OCI-LY7 (cell line): Measurements from ENCODE around the gene KRT86. TPM values are rescaled to one million over a fixed set of nuclear protein-coding genes. Genes with fewer than 3 reads are reported as not detected.

Source experiments
- BruUV-seq: library from RNA; stranded (reverse); fragments of 400-500 nt; replicated peaks from 2 replicates; lab custom pipeline; 2021; lab: Mats Ljungman, UMichigan
- CTCF ChIA-PET: fragments of 300-600 bp; sonication (Branson Sonifier 250); formaldehyde crosslinking; loops from one replicate; lab custom pipeline; 2022; ENCODE audit warnings: antibody characterized with exemption; ENCODE audit not compliant: unreplicated experiment; lab: Charles Lee
- POLR2A ChIA-PET: fragments of 300-600 bp; sonication (Branson Sonifier 250); formaldehyde crosslinking; loops from one replicate; lab custom pipeline; 2022; ENCODE audit warnings: antibody characterized with exemption; lab: Charles Lee
- DNase-seq: peaks from one replicate; pipeline ENCODE4 v3.0.0-alpha.2; 2015; ENCODE audit warnings: low spot score
- H2AFZ ChIP-seq: fragments of 200-600 bp; sonication (generic), shearing (Covaris generic); 2 replicates; pipeline ENCODE4 v1.6.1; 2014; ENCODE audit warnings: mild to moderate bottlenecking, antibody characterized with exemption, low read length, moderate library complexity
- H3K27ac ChIP-seq: fragments of 200-600 bp; sonication (generic); 2 replicates; pipeline ENCODE4 v1.5.1; 2014; ENCODE audit warnings: mixed run types, low read depth, mild to moderate bottlenecking, moderate library complexity, low read length, inconsistent platforms; ENCODE audit not compliant: poor library complexity, severe bottlenecking
- H3K36me3 ChIP-seq: fragments of 200-600 bp; sonication (generic); 2 replicates; pipeline ENCODE4 v1.6.1; 2014; ENCODE audit warnings: mild to moderate bottlenecking, antibody characterized with exemption, low read length, moderate library complexity, mixed read lengths; ENCODE audit not compliant: insufficient read depth
- H3K4me1 ChIP-seq: fragments of 200-600 bp; sonication (generic); 2 replicates; pipeline ENCODE4 v1.5.1; 2014; ENCODE audit warnings: mild to moderate bottlenecking, low read length; ENCODE audit not compliant: insufficient read depth, poor library complexity, severe bottlenecking
- H3K4me2 ChIP-seq: fragments of 200-600 bp; sonication (generic); 2 replicates; pipeline ENCODE4 v1.6.1; 2014; ENCODE audit warnings: mild to moderate bottlenecking, low read length
- H3K4me3 ChIP-seq: fragments of 200-600 bp; sonication (generic); 2 replicates; pipeline ENCODE4 v1.5.1; 2014; ENCODE audit warnings: mild to moderate bottlenecking, low read depth, low read length; ENCODE audit not compliant: poor library complexity, severe bottlenecking
- H3K79me2 ChIP-seq: fragments of 200-600 bp; sonication (generic); 2 replicates; pipeline ENCODE4 v1.6.1; 2016; ENCODE audit warnings: low read depth, mild to moderate bottlenecking, low read length, moderate library complexity, mixed read lengths; ENCODE audit not compliant: insufficient read depth
- H3K9me2 ChIP-seq: fragments of 200-600 bp; sonication (generic); 2 replicates; pipeline ENCODE4 v1.6.1; 2016; ENCODE audit warnings: mild to moderate bottlenecking, low read length, mixed read lengths; ENCODE audit not compliant: insufficient read depth
- H3K9me3 ChIP-seq: fragments of 200-600 bp; sonication (generic); 2 replicates; pipeline ENCODE4 v1.6.1; 2014; ENCODE audit warnings: mild to moderate bottlenecking, mixed run types, low read length, mixed read lengths
- H4K20me1 ChIP-seq: fragments of 200-600 bp; sonication (generic); 2 replicates; pipeline ENCODE4 v1.6.1; 2014; ENCODE audit warnings: mild to moderate bottlenecking, antibody characterized with exemption, low read length, moderate library complexity, mixed read lengths; ENCODE audit not compliant: insufficient read depth
- EZH2phosphoT487 ChIP-seq: fragments of 200-600 bp; sonication (generic); IDR thresholded peaks from 2 replicates; pipeline ENCODE4 v1.6.1; 2018; ENCODE audit warnings: low read depth, borderline replicate concordance, mild to moderate bottlenecking, mixed run types, antibody characterized with exemption, low read length, moderate library complexity, mixed read lengths
- intact Hi-C: fragments of 100-400 bp; cut with micrococcal nuclease; formaldehyde crosslinking; loops from one replicate; pipeline ENCODE4 v1.10.0; 2022; ENCODE audit not compliant: unreplicated experiment
- total RNA-seq, 2 experiments: library from RNA; depleted of rRNA in 1 of 2; stranded (reverse); fragments of >200 nt in 1 of 2; shearing (Covaris generic) in 1 of 2; gene quantifications; 2 replicates each; pipeline ENCODE4 v1.2.3, GENCODE V29; 2014 to 2022
- TF ChIP-seq, protein P1 (sequence below): fragments of 200-600 bp; sonication (generic); conservative IDR thresholded peaks from 2 replicates; pipeline ENCODE4 v1.5.1; 2014; ENCODE audit warnings: mild to moderate bottlenecking, antibody characterized with exemption, low read length, moderate library complexity, mixed read lengths

KRT86 gene
- total RNA-seq, 2 experiments from 2014 or later, result not detected

DNA sequence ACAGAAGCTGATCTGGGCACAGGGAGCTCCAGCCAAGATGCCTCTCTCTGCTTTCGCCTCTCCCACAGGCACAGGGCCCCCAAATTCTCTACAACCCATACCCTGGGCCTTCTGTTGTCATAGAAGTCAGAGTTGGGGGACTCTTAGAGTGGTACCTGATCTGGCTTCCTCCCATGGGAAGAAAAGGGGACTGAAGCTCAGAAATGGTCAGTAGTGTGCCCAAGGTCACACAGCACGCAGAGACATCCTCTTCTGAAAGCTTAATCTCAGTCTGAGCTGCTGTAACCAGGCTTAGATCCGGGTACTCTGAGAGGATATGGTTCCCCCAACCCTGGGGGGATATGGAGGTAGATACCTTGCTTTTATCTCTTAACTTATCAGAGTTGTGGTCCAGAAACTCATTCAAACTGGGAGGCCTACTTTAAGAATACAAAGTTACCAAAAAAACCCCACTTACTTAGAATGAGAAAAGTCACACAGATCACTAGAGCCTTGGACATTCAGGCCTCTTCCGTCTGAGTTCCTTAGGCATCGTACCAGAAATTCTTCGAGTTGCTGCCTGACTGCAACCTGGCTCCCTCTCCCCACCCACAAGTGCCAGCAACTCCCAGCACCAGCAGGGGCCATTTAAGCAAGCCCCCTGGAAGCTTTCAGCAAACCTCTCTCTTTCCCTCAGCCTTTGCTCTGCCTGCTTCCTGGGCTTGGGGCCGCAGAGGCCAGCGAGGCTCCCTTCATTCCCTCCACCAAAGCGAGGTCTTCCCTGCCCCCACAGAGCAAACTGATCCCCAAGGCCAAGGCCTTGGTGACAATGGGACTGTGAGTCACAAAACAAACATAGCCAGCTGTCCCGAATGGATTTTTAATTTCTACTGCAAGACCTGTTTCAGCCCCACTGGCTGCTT, 27.5 kb upstream of the KRT86 start:
- H3K36me3 ChIP-seq, result no peaks in the 10 kb centered on the region
- no peak overlapping the region for H3K4me2 ChIP-seq
- ChIA-PET POLR2A (interaction anchor here (0.6 kb wide), 1 partner anchor 21 kb away, joined by 3 read pairs; no protein-coding TSS in a partner anchor), CTCF (no interaction called here)
- H3K27ac ChIP-seq, result no peak overlapping the region
- BruUV-seq, result no TSS peak
- H3K79me2 ChIP-seq, result no peaks in the 10 kb centered on the region
- intact Hi-C loops, result no loop called here
- no peak overlapping the region for H3K4me3 ChIP-seq
- no peaks in the 10 kb centered on the region for H3K9me2 ChIP-seq
- no peak for DNase-seq
- no peaks in the 10 kb centered on the region for H3K4me1 ChIP-seq
- TF ChIP-seq EZH2phosphoT487, result no peak
- TF ChIP-seq, protein P1, sequence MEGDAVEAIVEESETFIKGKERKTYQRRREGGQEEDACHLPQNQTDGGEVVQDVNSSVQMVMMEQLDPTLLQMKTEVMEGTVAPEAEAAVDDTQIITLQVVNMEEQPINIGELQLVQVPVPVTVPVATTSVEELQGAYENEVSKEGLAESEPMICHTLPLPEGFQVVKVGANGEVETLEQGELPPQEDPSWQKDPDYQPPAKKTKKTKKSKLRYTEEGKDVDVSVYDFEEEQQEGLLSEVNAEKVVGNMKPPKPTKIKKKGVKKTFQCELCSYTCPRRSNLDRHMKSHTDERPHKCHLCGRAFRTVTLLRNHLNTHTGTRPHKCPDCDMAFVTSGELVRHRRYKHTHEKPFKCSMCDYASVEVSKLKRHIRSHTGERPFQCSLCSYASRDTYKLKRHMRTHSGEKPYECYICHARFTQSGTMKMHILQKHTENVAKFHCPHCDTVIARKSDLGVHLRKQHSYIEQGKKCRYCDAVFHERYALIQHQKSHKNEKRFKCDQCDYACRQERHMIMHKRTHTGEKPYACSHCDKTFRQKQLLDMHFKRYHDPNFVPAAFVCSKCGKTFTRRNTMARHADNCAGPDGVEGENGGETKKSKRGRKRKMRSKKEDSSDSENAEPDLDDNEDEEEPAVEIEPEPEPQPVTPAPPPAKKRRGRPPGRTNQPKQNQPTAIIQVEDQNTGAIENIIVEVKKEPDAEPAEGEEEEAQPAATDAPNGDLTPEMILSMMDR, result no peak
- H4K20me1 ChIP-seq, result no peaks in the 10 kb centered on the region; the same call in 1 of the 2 replicates
- no peak overlapping the region for H2AFZ ChIP-seq
- H3K9me3 ChIP-seq, result no peaks in the 10 kb centered on the region

DNA sequence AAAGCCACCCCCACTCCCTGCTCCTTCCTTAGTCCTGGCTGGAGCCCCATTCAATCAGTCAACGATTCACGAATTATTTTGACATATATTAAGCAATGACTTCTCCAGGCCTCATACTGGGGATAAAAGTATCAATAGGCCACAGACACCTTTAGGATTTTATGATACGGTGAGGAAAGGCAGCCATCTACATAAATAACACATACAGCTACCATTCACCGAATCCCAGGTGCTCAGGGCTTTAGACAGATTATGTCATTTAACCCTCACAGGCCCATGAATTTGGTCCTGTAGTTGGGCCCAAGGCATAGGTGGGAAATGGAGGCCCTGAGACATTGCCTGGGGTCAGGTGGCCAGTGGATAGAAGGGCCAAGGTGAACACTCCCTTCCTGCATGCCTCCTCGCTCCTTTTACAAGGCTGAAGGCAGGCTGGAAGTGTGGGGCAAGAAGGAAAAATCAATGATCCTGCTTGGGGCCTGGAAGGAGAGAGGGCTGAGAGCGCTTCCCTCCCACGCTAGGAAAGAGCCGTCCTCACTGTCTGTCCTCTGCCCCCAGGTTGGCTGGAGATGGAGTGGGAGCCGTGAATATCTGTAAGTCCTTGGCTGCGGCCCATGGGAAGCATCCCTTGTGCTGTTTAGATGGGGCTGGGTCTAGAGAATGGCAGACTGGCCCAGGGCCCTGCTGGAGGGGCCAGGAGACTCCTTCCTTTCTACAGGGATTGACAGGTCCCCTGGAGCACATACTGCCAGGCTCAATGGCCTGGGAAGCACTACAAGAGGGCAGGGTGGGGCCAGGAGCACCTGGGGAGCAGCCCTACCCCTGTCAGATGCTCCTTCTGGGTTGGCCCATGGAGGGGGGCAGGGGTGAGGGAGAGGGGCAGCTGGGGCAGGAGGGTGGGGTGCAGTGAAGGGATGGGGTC, 26.6 kb upstream of the KRT86 start:
- no peak for DNase-seq
- POLR2A ChIA-PET, result no interaction called here
- no peak overlapping the region for H2AFZ ChIP-seq
- CTCF ChIA-PET, result no interaction called here
- H3K27ac ChIP-seq, result no peak overlapping the region
- no peak overlapping the region for H3K4me3 ChIP-seq
- BruUV-seq, result no TSS peak
- TF ChIP-seq EZH2phosphoT487, result no peak
- TF ChIP-seq, protein P1, result no peak
- H3K9me3 ChIP-seq, result no peaks in the 10 kb centered on the region
- no peaks in the 10 kb centered on the region for H3K4me1 ChIP-seq
- no peaks in the 10 kb centered on the region for H3K36me3 ChIP-seq
- intact Hi-C loops, result no loop called here
- no peaks in the 10 kb centered on the region; the same call in 1 of the 2 replicates for H4K20me1 ChIP-seq
- no peak overlapping the region for H3K4me2 ChIP-seq
- no peaks in the 10 kb centered on the region for H3K9me2 ChIP-seq
- H3K79me2 ChIP-seq, result no peaks in the 10 kb centered on the region
